GM23338 (cell line): Measurements from ENCODE around the gene VASN. TPM values are rescaled to one million over a fixed set of nuclear protein-coding genes. Genes with fewer than 3 reads are reported as not detected.

Experiments
- ATAC-seq: fragments of 200-7000 bp; cut with Tn5 transposase; 3 replicates; pipeline ENCODE4 v1.9.1; 2020
- DNase-seq: peaks from one replicate; pipeline ENCODE4 v3.0.0-alpha.2; 2015; ENCODE audit warnings: low spot score
- H2AFZ ChIP-seq: fragments of 200-600 bp; sonication (generic); 2 replicates; pipeline ENCODE4 v1.8.0; 2016; ENCODE audit warnings: antibody characterized with exemption, mild to moderate bottlenecking, moderate library complexity
- H3F3A ChIP-seq: fragments of 200-600 bp; sonication (generic); replicated peaks from 2 replicates; pipeline ENCODE4 v1.8.0; 2017; ENCODE audit warnings: antibody characterized with exemption, mixed run types, low read depth
- H3K27ac ChIP-seq: fragments of 200-600 bp; sonication (generic); 2 replicates; pipeline ENCODE4 v1.6.1; 2016; ENCODE audit warnings: low read depth
- H3K27me3 ChIP-seq: fragments of 200-600 bp; sonication (generic); 2 replicates; pipeline ENCODE4 v1.8.0; 2016; ENCODE audit warnings: mild to moderate bottlenecking, mixed run types, moderate library complexity; ENCODE audit not compliant: insufficient read depth
- H3K36me3 ChIP-seq: fragments of 200-600 bp; sonication (generic); 2 replicates; pipeline ENCODE4 v1.8.0; 2016; ENCODE audit warnings: mild to moderate bottlenecking; ENCODE audit not compliant: insufficient read depth
- H3K4me1 ChIP-seq: fragments of 200-600 bp; sonication (generic); 2 replicates; pipeline ENCODE4 v1.8.0; 2016; ENCODE audit warnings: mild to moderate bottlenecking, moderate library complexity; ENCODE audit not compliant: insufficient read depth
- H3K4me2 ChIP-seq: fragments of 200-600 bp; sonication (generic); 2 replicates; pipeline ENCODE4 v1.7.1; 2017; ENCODE audit warnings: mixed run types
- H3K4me3 ChIP-seq: fragments of 200-600 bp; sonication (generic); 2 replicates; pipeline ENCODE4 v1.6.1; 2016; ENCODE audit warnings: mixed run types
- H3K79me2 ChIP-seq: fragments of 200-600 bp; sonication (generic); replicated peaks from 2 replicates; pipeline ENCODE4 v1.8.0; 2017; ENCODE audit warnings: mild to moderate bottlenecking; ENCODE audit not compliant: insufficient read depth
- H3K9me2 ChIP-seq: fragments of 200-600 bp; sonication (generic); 2 replicates; pipeline ENCODE4 v1.8.0; 2017; ENCODE audit not compliant: insufficient read depth
- H4K20me1 ChIP-seq: fragments of 200-600 bp; sonication (generic); replicated peaks from 2 replicates; pipeline ENCODE4 v1.8.0; 2017; ENCODE audit warnings: mild to moderate bottlenecking; ENCODE audit not compliant: insufficient read depth
- H3K27ac Mint-ChIP-seq: 2 replicates; pipeline ENCODE4 v1.8.0; 2020; ENCODE audit warnings: inconsistent platforms, mild to moderate bottlenecking, moderate library complexity, mixed read lengths
- H3K27me3 Mint-ChIP-seq: 3 replicates; pipeline ENCODE4 v1.8.0; 2022; ENCODE audit warnings: low read depth, mild to moderate bottlenecking, moderate library complexity, mixed read lengths, inconsistent platforms; ENCODE audit not compliant: insufficient read depth, poor library complexity
- H3K36me3 Mint-ChIP-seq: 3 replicates; pipeline ENCODE4 v1.8.0; 2021; ENCODE audit warnings: low read depth, mild to moderate bottlenecking, inconsistent platforms, moderate library complexity, mixed read lengths
- H3K4me1 Mint-ChIP-seq: 3 replicates; pipeline ENCODE4 v1.8.0; 2020; ENCODE audit warnings: mild to moderate bottlenecking, inconsistent platforms, mixed read lengths
- H3K4me3 Mint-ChIP-seq: 3 replicates; pipeline ENCODE4 v1.8.0; 2021; ENCODE audit warnings: moderate library complexity, mild to moderate bottlenecking, inconsistent platforms, mixed read lengths
- H3K9me3 Mint-ChIP-seq: 3 replicates; pipeline ENCODE4 v1.8.0; 2020; ENCODE audit warnings: moderate library complexity, mild to moderate bottlenecking, inconsistent platforms, mixed read lengths
- CREB1 ChIP-seq: fragments of 250-450 bp; sonication (Bioruptor Pico); IDR thresholded peaks from 2 replicates; pipeline ENCODE4 v1.5.0; 2020; ENCODE audit warnings: low read depth, mild to moderate bottlenecking, moderate library complexity
- EZH2 ChIP-seq: fragments of 200-600 bp; sonication (generic); IDR thresholded peaks from one replicate; pipeline ENCODE4 v1.8.0; 2017; ENCODE audit warnings: antibody characterized with exemption, mild to moderate bottlenecking, low read depth; ENCODE audit not compliant: unreplicated experiment
- JUNB ChIP-seq: IDR thresholded peaks from one replicate; pipeline ENCODE4 v1.6.1; 2016; ENCODE audit warnings: antibody characterized with exemption; ENCODE audit not compliant: unreplicated experiment
- NANOG ChIP-seq: IDR thresholded peaks from 2 replicates; pipeline ENCODE4 v1.6.1; 2016; ENCODE audit warnings: antibody characterized with exemption, borderline replicate concordance
- POLR2AphosphoS5 ChIP-seq: IDR thresholded peaks from 2 replicates; pipeline ENCODE4 v1.6.1; 2016; ENCODE audit warnings: antibody characterized with exemption, low read depth
- STAT1 ChIP-seq: IDR thresholded peaks from one replicate; pipeline ENCODE4 v1.6.1; 2016; ENCODE audit warnings: antibody characterized with exemption; ENCODE audit not compliant: unreplicated experiment
- ZNF114 ChIP-seq: fragments of 250-450 bp; sonication (Bioruptor Pico); IDR thresholded peaks from 2 replicates; pipeline ENCODE4 v1.5.0; 2020; ENCODE audit warnings: mild to moderate bottlenecking, moderate library complexity
- ZNF331 ChIP-seq: fragments of 250-450 bp; sonication (Bioruptor Pico); IDR thresholded peaks from 2 replicates; pipeline ENCODE4 v1.5.0; 2020; ENCODE audit warnings: low read depth, mild to moderate bottlenecking, moderate library complexity
- polyA plus RNA-seq: library from polyadenylated mRNA; unstranded; fragments of >200 nt; fragmentation: Nextera tagmentation; extraction: Ambion mirVana; gene quantifications from 2 replicates; pipeline ENCODE4 v1.2.1, GENCODE V29; 2016
- total RNA-seq: library from RNA; depleted of rRNA; stranded (reverse); fragments of >200 nt; shearing (Covaris generic); gene quantifications from 2 replicates; pipeline ENCODE4 v1.2.3, GENCODE V29; 2014
- TF ChIP-seq, protein P1 (sequence below): fragments of 250-450 bp; sonication (Bioruptor Pico); IDR thresholded peaks from 2 replicates; pipeline ENCODE4 v1.5.0; 2020; ENCODE audit warnings: mild to moderate bottlenecking, moderate library complexity
- TF ChIP-seq, protein P2 (sequence below): IDR thresholded peaks from 2 replicates; pipeline ENCODE4 v1.6.1; 2016; ENCODE audit warnings: antibody characterized with exemption
- TF ChIP-seq, protein P3 (sequence below): IDR thresholded peaks from one replicate; pipeline ENCODE4 v1.6.1; 2018; ENCODE audit warnings: antibody characterized with exemption; ENCODE audit not compliant: unreplicated experiment

The VASN gene
- total and polyA plus RNA-seq, 2 experiments from 2014 or later, result 8.0 to 15.5 TPM

DNA sequence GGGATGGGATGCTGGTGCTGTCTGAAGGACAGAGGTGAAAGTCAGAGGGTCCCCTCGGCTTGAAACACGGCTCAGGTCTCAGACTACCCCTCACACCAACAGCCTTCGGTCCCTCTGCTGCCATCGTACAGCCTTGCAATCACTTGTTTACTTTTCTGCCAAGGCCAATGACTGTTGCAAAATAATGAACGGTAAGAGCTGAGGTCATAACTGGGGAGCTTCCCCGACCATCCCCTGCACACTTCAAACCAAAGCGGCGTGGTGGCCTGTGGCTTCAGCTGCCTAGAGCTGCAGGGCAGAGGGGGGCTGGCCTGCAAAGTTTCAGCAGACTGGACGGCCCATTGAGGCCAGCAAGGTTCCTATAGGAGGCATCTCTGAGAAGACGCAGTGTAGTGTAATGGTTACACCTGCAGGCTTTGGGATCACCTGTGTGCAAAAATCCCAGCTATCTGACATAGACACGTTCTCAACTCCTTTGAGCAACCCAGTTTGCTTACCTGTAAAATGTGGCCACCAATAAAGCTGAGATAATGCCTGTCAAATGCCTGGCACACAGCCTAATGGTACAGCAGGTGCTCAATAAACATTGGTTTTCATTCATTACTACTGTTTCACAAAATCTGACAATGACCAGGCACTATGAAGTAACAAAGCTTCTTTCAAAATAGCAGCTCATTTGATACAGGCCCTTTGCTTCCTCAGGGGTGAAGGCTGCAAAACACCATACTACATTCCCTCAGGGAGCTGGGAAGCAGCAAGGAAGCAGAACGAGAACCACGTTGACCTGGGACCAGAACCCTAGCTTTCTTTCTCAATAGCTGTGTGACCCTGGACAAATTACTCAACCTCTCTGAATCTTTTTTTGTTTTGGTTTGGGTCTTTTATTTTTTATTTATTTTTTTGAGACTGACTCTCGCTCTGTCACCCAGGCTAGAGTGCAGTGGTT lies 25.5 kb upstream of the VASN start (continued):
- TF ChIP-seq, protein P1, sequence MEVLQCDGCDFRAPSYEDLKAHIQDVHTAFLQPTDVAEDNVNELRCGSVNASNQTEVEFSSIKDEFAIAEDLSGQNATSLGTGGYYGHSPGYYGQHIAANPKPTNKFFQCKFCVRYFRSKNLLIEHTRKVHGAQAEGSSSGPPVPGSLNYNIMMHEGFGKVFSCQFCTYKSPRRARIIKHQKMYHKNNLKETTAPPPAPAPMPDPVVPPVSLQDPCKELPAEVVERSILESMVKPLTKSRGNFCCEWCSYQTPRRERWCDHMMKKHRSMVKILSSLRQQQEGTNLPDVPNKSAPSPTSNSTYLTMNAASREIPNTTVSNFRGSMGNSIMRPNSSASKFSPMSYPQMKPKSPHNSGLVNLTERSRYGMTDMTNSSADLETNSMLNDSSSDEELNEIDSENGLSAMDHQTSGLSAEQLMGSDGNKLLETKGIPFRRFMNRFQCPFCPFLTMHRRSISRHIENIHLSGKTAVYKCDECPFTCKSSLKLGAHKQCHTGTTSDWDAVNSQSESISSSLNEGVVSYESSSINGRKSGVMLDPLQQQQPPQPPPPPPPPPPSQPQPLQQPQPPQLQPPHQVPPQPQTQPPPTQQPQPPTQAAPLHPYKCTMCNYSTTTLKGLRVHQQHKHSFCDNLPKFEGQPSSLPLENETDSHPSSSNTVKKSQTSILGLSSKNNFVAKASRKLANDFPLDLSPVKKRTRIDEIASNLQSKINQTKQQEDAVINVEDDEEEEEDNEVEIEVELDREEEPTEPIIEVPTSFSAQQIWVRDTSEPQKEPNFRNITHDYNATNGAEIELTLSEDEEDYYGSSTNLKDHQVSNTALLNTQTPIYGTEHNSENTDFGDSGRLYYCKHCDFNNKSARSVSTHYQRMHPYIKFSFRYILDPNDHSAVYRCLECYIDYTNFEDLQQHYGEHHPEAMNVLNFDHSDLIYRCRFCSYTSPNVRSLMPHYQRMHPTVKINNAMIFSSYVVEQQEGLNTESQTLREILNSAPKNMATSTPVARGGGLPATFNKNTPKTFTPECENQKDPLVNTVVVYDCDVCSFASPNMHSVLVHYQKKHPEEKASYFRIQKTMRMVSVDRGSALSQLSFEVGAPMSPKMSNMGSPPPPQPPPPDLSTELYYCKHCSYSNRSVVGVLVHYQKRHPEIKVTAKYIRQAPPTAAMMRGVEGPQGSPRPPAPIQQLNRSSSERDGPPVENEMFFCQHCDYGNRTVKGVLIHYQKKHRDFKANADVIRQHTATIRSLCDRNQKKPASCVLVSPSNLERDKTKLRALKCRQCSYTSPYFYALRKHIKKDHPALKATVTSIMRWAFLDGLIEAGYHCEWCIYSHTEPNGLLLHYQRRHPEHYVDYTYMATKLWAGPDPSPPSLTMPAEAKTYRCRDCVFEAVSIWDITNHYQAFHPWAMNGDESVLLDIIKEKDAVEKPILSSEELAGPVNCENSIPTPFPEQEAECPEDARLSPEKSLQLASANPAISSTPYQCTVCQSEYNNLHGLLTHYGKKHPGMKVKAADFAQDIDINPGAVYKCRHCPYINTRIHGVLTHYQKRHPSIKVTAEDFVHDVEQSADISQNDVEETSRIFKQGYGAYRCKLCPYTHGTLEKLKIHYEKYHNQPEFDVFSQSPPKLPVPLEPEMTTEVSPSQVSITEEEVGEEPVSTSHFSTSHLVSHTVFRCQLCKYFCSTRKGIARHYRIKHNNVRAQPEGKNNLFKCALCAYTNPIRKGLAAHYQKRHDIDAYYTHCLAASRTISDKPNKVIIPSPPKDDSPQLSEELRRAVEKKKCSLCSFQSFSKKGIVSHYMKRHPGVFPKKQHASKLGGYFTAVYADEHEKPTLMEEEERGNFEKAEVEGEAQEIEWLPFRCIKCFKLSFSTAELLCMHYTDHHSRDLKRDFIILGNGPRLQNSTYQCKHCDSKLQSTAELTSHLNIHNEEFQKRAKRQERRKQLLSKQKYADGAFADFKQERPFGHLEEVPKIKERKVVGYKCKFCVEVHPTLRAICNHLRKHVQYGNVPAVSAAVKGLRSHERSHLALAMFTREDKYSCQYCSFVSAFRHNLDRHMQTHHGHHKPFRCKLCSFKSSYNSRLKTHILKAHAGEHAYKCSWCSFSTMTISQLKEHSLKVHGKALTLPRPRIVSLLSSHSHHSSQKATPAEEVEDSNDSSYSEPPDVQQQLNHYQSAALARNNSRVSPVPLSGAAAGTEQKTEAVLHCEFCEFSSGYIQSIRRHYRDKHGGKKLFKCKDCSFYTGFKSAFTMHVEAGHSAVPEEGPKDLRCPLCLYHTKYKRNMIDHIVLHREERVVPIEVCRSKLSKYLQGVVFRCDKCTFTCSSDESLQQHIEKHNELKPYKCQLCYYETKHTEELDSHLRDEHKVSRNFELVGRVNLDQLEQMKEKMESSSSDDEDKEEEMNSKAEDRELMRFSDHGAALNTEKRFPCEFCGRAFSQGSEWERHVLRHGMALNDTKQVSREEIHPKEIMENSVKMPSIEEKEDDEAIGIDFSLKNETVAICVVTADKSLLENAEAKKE (CRISPR knock-in tag), result no peak
- TF ChIP-seq STAT1 (no peak), POLR2AphosphoS5 (no peak)
- TF ChIP-seq, protein P2, sequence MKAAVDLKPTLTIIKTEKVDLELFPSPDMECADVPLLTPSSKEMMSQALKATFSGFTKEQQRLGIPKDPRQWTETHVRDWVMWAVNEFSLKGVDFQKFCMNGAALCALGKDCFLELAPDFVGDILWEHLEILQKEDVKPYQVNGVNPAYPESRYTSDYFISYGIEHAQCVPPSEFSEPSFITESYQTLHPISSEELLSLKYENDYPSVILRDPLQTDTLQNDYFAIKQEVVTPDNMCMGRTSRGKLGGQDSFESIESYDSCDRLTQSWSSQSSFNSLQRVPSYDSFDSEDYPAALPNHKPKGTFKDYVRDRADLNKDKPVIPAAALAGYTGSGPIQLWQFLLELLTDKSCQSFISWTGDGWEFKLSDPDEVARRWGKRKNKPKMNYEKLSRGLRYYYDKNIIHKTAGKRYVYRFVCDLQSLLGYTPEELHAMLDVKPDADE, result no peak

DNA sequence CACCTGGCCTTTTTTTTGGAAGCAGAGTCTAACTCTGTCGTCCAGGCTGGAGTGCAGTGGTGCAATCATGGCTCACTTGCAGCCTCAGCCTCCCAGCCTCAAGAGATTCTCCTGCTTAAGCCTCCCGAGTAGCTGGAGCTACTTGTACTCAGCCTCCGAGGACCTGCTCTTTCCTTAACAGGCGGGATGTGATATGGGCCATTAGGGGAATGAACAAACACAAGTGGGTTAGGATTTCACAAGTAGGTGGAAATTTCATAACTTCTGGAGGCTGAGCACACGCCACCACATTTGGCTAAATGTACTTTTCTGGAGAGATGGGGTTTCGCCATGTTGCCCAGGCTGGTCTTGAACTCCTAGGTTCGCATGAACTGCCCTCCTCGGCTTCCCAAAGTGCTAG lies 24.6 kb upstream of the VASN start:
- ATAC-seq (no peak), DNase-seq (no peak)
- Mint-ChIP-seq H3K36me3 (peaks cover 51% of the 10 kb centered on the region), H3K27ac (no peak overlapping the region), H3K4me3 (no peak overlapping the region), H3K27me3 (peaks cover 53% of the 10 kb centered on the region), H3K4me1 (peaks cover 8% of the 10 kb centered on the region; the same call in 2 of the 3 replicates), H3K9me3 (peaks cover 18% of the 10 kb centered on the region)
- no peaks in the 10 kb centered on the region for H3K9me2 ChIP-seq
- H3K4me3 ChIP-seq, result no peak overlapping the region
- H3K27me3 ChIP-seq, result no peaks in the 10 kb centered on the region
- H3K4me1 ChIP-seq, result peaks cover 7% of the 10 kb centered on the region
- H3K4me2 ChIP-seq, result no peak overlapping the region
- peaks cover 36% of the 10 kb centered on the region for H4K20me1 ChIP-seq
- no peaks in the 10 kb centered on the region; the same call in 1 of the 2 replicates for H3K36me3 ChIP-seq
- H3K27ac ChIP-seq, result no peak overlapping the region
- peaks cover 81% of the 10 kb centered on the region for H3K79me2 ChIP-seq
- peaks cover 31% of the 10 kb centered on the region for H3F3A ChIP-seq
- no peak overlapping the region for H2AFZ ChIP-seq
- TF ChIP-seq ZNF331 (CRISPR knock-in tag) (no peak), CREB1 (CRISPR knock-in tag) (no peak), STAT1 (no peak), POLR2AphosphoS5 (no peak), ZNF114 (CRISPR knock-in tag) (no peak), EZH2 (no peak), JUNB (no peak), NANOG (no peak)
- TF ChIP-seq, protein P3, sequence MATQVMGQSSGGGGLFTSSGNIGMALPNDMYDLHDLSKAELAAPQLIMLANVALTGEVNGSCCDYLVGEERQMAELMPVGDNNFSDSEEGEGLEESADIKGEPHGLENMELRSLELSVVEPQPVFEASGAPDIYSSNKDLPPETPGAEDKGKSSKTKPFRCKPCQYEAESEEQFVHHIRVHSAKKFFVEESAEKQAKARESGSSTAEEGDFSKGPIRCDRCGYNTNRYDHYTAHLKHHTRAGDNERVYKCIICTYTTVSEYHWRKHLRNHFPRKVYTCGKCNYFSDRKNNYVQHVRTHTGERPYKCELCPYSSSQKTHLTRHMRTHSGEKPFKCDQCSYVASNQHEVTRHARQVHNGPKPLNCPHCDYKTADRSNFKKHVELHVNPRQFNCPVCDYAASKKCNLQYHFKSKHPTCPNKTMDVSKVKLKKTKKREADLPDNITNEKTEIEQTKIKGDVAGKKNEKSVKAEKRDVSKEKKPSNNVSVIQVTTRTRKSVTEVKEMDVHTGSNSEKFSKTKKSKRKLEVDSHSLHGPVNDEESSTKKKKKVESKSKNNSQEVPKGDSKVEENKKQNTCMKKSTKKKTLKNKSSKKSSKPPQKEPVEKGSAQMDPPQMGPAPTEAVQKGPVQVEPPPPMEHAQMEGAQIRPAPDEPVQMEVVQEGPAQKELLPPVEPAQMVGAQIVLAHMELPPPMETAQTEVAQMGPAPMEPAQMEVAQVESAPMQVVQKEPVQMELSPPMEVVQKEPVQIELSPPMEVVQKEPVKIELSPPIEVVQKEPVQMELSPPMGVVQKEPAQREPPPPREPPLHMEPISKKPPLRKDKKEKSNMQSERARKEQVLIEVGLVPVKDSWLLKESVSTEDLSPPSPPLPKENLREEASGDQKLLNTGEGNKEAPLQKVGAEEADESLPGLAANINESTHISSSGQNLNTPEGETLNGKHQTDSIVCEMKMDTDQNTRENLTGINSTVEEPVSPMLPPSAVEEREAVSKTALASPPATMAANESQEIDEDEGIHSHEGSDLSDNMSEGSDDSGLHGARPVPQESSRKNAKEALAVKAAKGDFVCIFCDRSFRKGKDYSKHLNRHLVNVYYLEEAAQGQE, result no peak
